ENCODE results near the gene OAT.
"Not testable (repeated sequence)": the region's sequence is repeated elsewhere in the genome, so short reads cannot be mapped to it uniquely, and the experiment has no call there.

Gene OAT

GRCh38 chr10:124447751-124448466 lies 29.2 kb upstream of the OAT start:
- no peak for DNase-seq (ENCODE audit: low spot score)

GRCh38 chr10:124446830-124447750 lies 28.4 kb upstream of the OAT start:
- no peak for DNase-seq (ENCODE audit: low spot score)

GRCh38 chr10:124441694-124442093 lies 23.0 kb upstream of the OAT start:
- DNase-seq (ENCODE audit: low spot score), result not testable (repeated sequence)

GRCh38 chr10:124436191-124436638 lies 17.5 kb upstream of the OAT start:
- DNase-seq (ENCODE audit: low spot score), result peak; percentile 66

- DNase-seq (ENCODE audit: low spot score), result not testable (repeated sequence)
These were observed 17.0 kb upstream of the OAT start for GRCh38 chr10:124435683-124436082.

GRCh38 chr10:124433461-124433860 lies 14.7 kb upstream of the OAT start:
- no peak for DNase-seq (ENCODE audit: low spot score)

GRCh38 chr10:124430077-124430476 lies 11.4 kb upstream of the OAT start:
- DNase-seq (ENCODE audit: low spot score), result no peak

- no peak for DNase-seq (ENCODE audit: low spot score)
These were observed 10.9 kb upstream of the OAT start for GRCh38 chr10:124429576-124429975.

- DNase-seq (ENCODE audit: low spot score), result no peak
These were observed 9.6 kb upstream of the OAT start for GRCh38 chr10:124428207-124428777.

- DNase-seq (ENCODE audit: low spot score), result no peak
These were observed 6.7 kb upstream of the OAT start for GRCh38 chr10:124425227-124425962.

GRCh38 chr10:124423813-124424212 lies 5.1 kb upstream of the OAT start:
- DNase-seq (ENCODE audit: low spot score), result no peak

GRCh38 chr10:124422742-124423141 lies 4.0 kb upstream of the OAT start:
- DNase-seq (ENCODE audit: low spot score), result no peak

- DNase-seq (ENCODE audit: low spot score), result no peak
These were observed 1.5 kb upstream of the OAT start for GRCh38 chr10:124420254-124420653.

GRCh38 chr10:124419635-124420034 lies 912 bp upstream of the OAT start:
- no peak for DNase-seq (ENCODE audit: low spot score)

GRCh38 chr10:124417895-124418725 lies 613 bp downstream of the OAT start:
- peak; percentile 54 for DNase-seq (ENCODE audit: low spot score)

- no peak for DNase-seq (ENCODE audit: low spot score)
These were observed 2.0 kb downstream of the OAT start for GRCh38 chr10:124416733-124417132.

- DNase-seq (ENCODE audit: low spot score), result no peak
These were observed 3.5 kb downstream of the OAT start for GRCh38 chr10:124415210-124415609.

GRCh38 chr10:124414076-124414475 lies 4.6 kb downstream of the OAT start:
- no peak for DNase-seq (ENCODE audit: low spot score)

GRCh38 chr10:124409696-124410095 lies 9.0 kb downstream of the OAT start:
- no peak for DNase-seq (ENCODE audit: low spot score)

GRCh38 chr10:124408357-124408756 lies 10.4 kb downstream of the OAT start:
- DNase-seq (ENCODE audit: low spot score), result no peak

GRCh38 chr10:124407456-124407855 lies 11.3 kb downstream of the OAT start:
- DNase-seq (ENCODE audit: low spot score), result no peak

All from NAMALWA (cell line).